GM12801 (cell line): Measurements from ENCODE around the gene ZNF148.

ENCODE experiments used
- CTCF ChIP-seq: IDR thresholded peaks from one replicate; pipeline ENCODE4 v1.5.1; 2011; ENCODE audit warnings: control low read depth; ENCODE audit not compliant: insufficient read length; ENCODE audit errors: extremely low read depth

The ZNF148 gene

DNA sequence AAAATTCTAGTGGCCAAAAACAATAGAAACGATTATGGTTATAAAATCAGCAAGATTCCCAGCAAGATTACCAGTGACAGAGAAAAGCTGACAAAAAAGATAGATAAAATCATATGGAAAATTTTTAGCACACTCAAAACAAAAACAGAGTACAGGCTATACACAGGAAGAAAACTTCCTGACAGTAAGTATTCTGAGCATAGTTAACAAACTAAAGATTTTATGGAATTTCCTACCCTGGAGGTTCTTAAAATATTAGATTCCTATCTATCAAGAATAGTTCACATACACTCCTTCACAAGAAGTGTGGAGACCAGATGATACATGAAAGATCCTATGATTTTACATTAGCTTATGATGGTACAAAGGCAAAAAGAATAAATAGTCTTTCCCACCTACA lies 50.8 kb downstream of the ZNF148 start:
- TF ChIP-seq CTCF = no peak

GRCh38 chr3:125322917-125323316 lies 52.2 kb downstream of the ZNF148 start:
- TF ChIP-seq CTCF = no peak

DNA sequence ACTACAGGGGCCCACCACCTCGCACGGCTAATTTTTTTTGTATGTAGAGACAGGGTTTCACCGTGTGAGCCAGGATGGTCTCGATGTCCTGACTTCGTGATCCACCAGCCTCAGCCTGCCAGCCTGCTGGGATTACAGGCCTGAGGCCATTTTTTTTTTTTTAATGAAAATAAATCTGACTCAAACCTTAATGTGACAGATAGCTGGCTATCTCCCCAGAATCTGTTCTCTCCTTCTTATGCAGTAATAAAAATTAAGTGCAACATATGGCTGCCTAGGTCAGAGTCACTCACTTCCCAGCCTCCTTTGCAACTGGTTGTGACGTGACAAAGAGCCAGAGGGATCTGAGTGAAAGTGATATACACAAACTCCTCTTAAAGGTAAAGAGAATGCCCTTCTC lies 53.0 kb downstream of the ZNF148 start:
- TF ChIP-seq CTCF = no peak

DNA sequence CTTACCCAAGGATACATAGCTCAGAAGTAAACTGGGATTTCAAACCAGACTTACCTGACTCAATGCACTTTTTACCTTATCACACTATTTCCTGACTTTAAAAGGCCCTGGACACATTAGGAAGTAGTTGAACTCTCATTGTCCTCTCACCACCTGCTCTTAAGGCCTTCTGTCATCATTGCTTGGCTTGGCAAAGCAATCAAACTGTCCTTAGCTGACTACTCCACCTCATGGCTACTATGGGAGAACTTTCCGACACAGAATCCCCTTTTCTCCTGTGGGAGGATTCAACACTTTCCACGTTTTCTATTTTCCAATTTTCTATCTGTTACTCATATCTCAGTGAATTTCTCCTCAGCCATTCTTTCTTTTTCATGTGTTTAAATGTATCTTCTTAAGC lies 55.4 kb downstream of the ZNF148 start:
- no peak for TF ChIP-seq CTCF

- TF ChIP-seq CTCF = no peak
These were observed 56.3 kb downstream of the ZNF148 start for GRCh38 chr3:125318871-125319270.

DNA sequence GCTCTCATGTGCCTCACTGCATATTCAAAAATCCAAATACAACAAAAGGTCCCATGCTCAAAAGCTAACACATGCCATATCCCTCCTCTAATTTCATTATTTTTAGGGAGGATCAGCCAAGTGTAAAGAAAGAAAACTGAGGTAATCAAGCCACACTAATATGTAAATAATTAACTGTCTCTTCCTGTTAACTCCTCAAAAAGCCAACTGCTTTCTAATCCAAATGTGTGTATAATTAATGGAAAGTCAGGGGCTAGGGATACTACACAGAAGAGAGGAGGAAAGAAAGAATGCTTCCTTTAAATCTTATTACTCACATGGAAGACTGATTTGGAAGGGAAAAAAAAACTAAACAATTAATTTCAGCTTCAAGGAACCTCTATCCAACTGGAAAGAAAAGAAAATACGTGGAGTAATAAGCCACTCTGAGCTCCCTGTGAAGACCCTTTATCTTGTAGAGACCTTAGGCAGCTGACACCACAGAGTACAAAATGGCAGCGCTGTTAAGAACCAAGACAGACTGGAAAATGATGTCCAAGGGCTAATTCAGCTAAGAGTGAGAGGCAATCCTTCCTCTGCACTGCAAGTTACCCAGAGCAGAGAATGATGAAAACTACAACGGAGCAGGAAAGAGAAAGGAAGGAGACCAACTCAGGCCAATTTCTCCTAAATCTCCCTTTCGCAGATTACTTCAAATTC lies 56.8 kb downstream of the ZNF148 start:
- TF ChIP-seq CTCF = no peak

- TF ChIP-seq CTCF = no peak
These were observed 57.4 kb downstream of the ZNF148 start for GRCh38 chr3:125317761-125318160.
